Measurements from ENCODE around the gene KCNJ10. TPM values are rescaled to one million over a fixed set of nuclear protein-coding genes. Genes with fewer than 3 reads are reported as not detected.

The KCNJ10 gene
- total RNA-seq, 1 donor from 2014 or later = not detected

DNA sequence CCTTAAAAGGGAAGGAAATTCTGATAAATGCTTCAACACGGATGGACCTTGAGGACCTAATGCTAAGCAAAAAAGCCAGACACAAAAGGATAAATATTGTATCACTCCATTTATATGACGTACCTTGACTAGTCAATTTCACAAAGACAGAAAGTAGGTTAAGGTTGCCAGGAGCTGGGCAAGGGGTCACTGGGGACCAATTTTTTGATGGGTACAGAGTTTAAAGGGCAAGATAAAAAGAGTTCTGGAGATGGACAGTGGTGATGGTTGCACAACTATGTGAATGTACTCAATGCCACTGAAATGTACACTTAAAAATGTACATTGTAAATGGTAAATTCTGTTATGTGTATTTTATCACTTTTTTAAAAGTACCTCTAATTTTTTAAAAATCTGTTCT is 83.9 kb downstream of the KCNJ10 start:
- ATAC-seq = no peak
- intact Hi-C loops (cut with DNase I) = no loop called here
- no peak for DNase-seq (ENCODE audit: missing footprints)

DNA sequence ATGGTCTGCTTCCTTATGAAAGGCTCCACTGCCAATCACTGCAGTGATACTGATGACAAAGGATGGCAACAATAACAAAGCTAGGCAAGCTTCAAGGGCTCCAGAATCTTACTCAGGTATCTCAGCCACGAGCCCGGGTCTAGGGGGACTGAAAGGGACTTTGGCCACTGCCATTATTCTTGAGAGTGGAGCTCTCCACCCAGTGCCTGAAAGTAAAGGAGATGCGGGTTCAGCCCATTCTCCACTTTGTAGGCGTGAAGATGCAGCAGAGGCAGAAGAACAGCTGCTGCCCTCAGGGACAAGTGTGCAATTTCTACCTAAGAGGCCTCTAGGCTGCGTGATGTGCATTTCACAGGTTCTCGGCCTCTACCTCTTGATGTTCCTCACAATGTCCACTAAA is 84.5 kb downstream of the KCNJ10 start:
- DNase-seq (ENCODE audit: missing footprints) = no peak
- no peak for ATAC-seq
- intact Hi-C loops (cut with DNase I) = no loop called here

DNA sequence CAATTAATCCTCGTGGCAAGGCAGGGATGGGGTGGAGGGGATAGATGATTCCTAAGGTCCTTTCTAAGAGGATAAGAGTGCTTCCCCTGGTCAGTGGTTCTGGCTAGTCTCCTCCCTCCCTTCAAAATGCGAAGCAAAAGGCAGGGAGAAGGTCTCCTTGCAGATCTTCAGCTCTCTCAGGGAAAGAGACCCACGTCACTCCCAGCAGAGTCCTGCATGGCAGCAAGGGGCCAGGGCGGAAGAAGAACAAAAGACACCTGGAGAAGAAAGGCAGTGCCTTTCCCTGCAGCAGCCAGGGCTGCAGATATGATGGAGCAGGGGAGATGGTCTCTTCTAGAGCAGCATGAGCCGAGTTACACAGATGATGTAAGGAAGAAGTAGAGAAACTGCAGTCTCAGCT is 86.3 kb downstream of the KCNJ10 start:
- ATAC-seq (no peak), DNase-seq (ENCODE audit: missing footprints) (no peak)
- intact Hi-C loops (cut with DNase I) = no loop called here

DNA sequence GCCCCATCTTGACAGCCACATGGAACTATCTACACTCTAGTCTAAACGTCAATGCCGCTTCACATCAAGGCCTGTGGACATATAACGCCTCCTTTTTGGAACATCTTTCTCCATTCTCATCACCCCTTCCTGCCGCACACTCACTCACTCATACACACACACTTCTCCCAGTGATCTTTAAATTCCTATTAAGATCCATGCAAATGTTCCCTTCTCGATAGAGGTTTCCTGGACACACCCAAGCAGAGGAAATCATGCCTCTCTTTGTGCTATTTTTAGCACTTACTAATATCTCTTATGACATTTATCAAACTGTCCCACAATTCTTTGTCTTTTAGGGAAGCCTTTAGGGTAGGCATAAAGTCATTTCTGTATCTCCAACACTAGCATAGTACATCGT is 87.7 kb downstream of the KCNJ10 start:
- ATAC-seq (no peak), DNase-seq (ENCODE audit: missing footprints) (no peak)
- intact Hi-C loops (cut with DNase I) = no loop called here

DNA sequence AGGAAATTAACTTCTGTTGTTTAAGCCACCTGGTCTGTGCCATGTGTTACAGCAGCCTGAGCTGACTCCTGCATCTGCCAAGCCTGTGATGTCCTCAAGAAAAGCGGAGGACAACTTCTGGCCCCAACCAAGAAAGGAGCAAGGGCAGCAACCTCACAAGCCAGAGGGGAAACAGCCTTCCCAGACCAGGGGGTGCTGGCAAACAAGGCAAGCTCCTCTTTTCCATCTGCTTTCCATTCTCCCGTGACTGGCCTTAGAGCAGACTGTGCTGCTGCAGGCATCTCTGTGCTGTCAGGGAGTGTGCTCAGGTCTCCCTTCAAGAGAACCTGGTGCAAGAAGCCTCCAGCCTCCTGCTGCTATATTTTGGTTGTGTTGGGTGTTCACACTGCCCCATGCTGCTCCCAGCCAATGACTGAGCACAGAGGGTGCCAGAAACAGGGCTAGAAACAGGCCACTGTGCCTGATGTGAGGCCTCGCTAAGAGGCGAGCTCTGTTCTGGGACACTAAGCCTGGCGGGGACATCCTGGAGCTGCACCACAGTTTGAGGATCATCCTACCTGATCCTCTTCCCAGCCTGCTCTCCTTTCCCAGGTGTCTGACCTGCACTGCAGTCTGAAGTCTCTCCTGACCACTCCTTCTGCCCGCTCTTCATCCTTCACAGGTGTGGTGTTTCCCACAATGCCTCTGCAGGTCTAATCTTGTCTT is 88.5 kb downstream of the KCNJ10 start:
- intact Hi-C loops (cut with DNase I) = no loop called here
- no peak for DNase-seq (ENCODE audit: missing footprints)

DNA sequence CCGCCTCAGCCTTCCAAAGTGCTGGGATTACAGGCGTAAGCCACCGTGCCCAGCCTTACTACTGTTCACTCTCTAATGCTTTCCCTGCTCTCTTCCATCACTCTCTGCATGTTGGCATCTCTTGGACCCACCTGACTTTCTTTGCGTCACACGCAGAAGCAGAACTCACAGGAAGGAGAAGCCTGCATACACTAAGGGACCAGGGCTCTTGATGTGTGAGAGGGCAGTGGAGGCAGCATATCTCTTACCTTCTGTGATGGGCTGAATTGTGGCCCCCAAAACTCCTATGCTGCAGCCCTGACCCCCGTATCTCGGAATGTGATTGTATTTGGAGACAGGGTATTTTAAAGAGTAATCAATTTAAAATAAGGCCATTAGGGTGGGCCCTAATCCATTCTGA is 89.2 kb downstream of the KCNJ10 start:
- ATAC-seq = no peak
- intact Hi-C loops (cut with DNase I) = no loop called here
- no peak for DNase-seq (ENCODE audit: missing footprints)

More for the DNA sequence above, 88.5 kb downstream of the KCNJ10 start:
- no peak for ATAC-seq

DNA sequence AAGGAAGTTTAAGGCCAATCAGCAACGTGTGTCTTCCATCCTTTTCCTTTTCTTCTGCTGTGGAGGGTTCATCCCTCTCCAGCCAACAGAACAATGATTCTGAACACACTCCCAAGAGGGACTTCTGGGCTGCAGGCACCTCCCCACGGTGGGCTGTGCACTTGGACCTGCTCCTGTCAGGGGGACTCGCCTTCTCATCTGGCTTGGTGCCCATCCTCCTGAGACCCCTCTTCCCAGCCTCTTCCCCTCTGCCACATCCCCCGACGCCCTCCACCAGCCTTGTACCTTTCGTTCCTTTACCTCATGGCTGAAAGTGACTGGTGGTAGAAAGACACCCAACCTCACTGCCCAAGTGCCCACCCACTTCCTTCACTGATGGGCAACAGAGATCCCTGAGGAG is 89.9 kb downstream of the KCNJ10 start:
- no peak for ATAC-seq

DNA sequence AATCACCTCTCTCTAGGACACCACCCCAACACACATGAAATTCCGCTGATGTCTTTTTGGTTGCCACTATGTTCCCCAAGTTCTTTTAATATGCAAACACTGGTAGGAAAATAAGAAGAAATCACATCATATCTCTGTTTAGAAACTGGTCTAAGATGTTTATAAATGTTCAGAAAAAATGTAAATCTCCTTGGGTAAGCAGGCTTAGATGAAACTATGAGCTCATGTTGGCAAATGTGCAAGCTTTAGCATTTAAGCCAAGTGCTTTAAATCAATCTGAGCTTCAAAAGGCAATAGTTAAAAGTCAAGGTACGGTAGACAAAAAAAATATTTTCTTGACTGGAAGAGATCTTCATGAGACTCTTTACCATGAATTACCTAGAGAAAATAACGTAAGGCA is 90.7 kb downstream of the KCNJ10 start:
- DNase-seq (ENCODE audit: missing footprints) (no peak), ATAC-seq (no peak)
- intact Hi-C loops (cut with DNase I) = no loop called here

More for the DNA sequence above, 89.9 kb downstream of the KCNJ10 start:
- intact Hi-C loops (cut with DNase I) = no loop called here
- DNase-seq (ENCODE audit: missing footprints) = no peak

DNA sequence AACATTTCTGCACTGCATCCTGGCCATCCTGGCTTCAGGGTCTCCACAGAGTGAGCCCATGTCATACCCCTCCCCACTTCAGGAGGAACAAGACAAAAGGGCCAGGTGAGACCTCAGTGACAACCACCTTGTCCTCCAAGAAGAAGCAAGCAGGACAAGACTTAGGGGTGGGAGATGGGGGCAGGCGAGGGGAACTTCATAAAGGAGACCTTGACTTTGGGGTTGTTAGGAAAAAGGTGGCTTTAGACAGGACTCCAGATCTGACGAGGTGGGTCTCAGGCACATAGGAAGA is 91.9 kb downstream of the KCNJ10 start:
- ATAC-seq (no peak), DNase-seq (ENCODE audit: missing footprints) (no peak)
- intact Hi-C loops (cut with DNase I) = no loop called here

DNA sequence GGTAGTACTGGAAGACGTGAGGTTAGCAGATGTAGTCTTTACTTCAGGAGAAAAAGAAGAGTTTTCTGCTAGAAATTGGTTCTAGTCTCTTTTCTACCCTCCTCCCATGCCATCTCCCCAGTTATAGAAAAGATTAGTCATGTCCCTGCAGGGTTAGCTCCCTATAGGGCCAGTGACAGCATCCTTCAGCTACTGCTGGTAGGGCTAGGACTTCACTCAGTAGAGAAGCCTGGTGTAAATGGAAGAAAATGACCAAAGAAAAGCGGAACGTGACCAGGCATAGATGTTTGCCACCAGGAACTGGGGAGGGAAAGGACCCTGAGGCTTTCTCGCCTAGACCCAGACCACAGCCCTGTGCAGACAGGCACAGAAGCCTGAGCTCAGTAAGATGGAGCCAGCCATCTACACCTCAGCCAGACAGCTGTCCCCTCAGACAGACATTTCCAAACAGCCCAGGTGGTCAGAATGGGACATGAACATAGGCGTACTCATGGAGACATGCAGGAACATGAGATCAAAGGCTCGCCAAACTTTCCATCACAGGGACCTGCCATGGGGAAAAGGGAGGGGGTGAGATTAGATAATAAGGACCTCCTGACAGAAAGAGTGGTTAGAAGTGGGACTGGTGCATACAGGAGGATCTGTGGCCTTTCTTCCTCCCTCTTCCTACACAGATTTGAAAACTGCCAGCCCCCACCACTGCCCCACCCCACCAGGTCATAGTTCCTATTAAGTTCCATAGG is 92.4 kb downstream of the KCNJ10 start:
- DNase-seq (ENCODE audit: missing footprints) (no peak), ATAC-seq (no peak)
- intact Hi-C loops (cut with DNase I) = no loop called here

DNA sequence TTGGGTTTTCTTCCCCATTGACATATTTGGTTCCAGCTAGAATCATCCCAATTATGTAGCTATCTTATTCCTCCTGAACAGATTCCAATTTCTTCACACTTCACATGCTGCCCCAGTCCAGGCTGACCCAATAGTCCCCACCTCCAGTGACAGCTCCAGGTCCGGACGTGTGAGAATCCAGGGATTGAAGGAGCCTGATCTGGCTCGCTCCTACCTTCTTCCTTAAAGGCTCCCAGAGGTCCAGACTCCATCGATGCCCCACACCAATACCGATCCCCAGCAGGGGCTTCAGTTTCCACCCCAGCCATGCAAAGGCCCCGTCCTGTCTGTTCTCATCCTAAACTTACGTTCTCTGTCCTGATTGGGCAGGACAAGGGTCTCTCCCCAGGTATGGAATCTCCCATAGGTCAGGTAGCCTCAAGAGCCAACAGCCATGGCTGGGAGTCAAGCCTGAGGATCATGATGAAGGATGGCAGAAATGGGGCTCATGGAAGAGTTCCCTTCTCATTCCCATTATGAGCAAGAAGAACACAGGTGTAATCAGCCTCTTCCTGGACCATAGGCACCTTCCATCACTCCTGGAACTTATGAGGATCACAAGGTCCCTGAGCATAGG is 95.5 kb downstream of the KCNJ10 start:
- ATAC-seq (no peak), DNase-seq (ENCODE audit: missing footprints) (no peak)
- intact Hi-C loops (cut with DNase I) = no loop called here

DNA sequence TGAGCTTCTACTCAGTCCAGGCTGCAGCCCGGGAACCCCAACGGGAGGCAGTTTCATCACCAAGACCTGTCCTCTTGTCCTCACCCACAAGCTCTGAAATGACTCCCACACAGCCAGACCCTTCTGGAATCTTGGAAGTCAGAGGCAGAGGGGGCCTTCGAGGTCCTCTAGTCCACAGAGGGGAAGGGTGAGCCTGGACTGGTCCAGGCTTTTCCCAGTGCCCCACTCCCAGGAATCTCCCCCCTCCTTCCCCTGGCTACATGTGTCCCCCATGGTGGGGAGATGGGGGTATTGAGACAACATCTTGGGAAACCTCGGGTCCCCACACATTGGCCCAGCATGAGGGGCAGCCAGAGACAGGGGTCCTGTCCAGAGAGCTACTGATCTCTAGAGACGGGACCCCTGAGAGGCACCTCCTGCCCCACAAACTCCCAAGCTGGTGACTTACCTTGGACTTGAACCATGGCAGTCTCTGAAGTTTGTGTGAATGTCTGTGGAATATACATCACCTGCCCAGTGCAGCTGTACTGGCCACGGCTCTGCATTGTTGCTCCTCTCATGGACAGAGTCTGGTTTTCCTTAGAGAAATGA is 96.5 kb downstream of the KCNJ10 start:
- no peak for DNase-seq (ENCODE audit: missing footprints)
- intact Hi-C loops (cut with DNase I) = no loop called here
- ATAC-seq = no peak

DNA sequence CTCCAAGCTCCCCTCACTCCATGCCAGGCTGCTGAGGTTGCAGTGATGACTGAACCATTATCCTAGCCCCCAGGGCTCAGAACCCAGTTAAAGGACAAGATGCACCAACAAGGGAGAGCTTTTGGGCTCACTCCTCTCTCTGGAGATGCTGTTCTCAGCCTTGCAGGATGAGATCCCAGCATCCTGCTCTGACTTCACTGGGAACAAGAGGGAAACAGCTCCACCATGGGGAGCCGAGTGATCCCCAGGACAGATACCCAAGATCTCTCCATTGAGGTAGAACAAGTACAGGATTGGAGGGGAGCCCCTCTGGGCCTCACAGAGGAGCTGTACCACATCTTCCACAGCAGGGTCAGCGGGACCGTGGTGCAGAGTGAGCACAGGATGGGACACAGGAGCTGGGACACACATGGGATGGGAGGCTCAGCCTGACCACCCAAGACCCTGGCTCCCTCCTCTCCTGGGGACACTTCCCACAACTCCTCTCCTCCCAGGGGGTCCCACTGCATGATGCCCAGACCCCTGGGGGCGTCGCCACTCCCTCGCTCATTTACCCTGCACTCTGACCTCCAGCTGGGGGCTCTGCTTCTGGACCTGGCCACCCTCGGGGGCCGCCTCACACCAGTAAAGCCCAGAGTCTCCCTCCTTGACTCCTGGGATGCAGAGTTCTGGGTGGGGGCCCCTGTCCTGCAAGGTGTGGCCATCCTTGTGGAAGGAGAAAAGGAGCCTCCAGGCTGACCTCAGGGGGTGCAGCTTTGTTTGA is 97.3 kb downstream of the KCNJ10 start:
- ATAC-seq = no peak
- no peak for DNase-seq (ENCODE audit: missing footprints)
- intact Hi-C loops (cut with DNase I) = no loop called here

DNA sequence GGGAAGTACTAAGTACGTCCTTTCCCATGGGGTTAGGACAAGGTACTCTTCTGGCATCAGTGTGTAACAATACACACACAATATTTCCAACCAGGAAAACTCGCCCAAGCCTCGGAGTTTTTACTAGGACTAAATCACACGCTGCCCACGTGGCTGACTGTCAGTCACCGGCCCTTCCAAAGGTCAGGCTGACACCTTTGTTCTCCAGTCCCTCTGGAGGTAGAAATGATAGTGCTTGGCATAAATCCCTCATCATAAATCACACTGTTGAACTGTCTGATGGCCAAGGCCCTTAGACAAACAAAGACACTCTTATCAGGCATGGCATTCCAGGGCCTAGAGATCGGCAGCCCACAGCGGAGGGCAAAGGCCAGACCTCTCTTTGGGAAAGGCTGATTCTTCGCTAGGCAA is 99.0 kb downstream of the KCNJ10 start:
- intact Hi-C loops (cut with DNase I) = no loop called here
- peak; percentile 32 for ATAC-seq

DNA sequence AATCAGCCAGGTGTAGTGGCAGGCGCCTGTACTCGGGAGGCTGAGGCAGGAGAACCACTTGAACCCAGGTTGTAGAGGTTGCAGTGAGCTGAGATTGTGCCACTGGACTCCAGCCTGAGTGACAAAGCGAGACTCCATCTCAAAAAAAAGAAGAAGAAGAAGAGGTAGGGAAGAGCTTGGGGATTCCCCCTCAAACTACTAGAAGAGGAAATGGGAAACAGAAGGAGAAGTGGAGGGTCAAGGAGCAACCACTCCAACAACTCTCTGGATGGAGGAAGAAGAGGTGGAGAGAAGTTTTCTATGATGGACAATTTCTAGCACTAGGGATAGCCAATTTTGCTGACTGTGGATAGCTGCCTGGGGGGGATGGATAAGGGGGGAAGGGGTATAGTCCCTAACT is 101.1 kb downstream of the KCNJ10 start:
- DNase-seq (ENCODE audit: missing footprints) = no peak
- intact Hi-C loops (cut with DNase I) = no loop called here
- no peak for ATAC-seq

More for the DNA sequence above, 99.0 kb downstream of the KCNJ10 start:
- DNase-seq (ENCODE audit: missing footprints) = no peak

DNA sequence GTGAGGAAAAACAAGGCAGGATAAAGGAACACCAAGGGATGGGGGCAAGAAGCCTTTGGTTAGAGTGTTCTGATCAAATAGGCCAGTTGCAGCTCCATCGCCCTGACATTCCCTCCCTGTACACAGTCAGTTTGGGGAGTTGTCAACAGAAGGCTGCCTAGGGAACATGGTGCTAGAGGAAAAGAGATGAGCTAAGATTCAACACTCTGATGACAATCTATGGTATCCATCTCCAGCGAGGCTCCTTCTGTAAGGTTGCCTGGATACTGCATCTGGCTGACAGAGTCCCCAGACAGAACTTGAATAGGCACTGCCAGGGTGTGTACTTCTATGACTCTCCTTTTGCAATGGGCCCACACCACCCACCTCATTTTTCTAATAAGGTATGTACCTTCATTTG is 104.7 kb downstream of the KCNJ10 start:
- intact Hi-C loops (cut with DNase I) = no loop called here

DNA sequence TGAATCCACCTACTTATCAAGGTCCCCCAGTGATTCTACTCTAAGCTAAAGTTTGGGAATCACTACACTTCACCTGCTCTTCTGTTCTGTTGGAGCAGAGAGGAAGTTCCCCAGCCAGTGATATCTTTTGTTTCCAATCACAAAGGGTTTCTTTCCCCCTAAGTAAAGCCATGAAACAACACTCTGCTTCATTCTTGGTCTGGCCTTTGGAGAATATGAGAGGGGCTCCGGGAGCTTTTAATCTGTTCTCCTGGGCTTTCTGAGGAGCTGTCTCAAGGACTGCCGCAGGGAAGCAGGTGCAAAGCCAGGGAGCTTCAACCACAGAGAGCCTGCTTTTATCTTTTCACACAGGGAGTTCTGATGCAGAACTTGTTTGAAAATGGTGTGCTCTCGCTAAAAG is 105.8 kb downstream of the KCNJ10 start:
- intact Hi-C loops (cut with DNase I) = no loop called here

More for the DNA sequence above, 104.7 kb downstream of the KCNJ10 start:
- no peak for DNase-seq (ENCODE audit: missing footprints)
- no peak for ATAC-seq

DNA sequence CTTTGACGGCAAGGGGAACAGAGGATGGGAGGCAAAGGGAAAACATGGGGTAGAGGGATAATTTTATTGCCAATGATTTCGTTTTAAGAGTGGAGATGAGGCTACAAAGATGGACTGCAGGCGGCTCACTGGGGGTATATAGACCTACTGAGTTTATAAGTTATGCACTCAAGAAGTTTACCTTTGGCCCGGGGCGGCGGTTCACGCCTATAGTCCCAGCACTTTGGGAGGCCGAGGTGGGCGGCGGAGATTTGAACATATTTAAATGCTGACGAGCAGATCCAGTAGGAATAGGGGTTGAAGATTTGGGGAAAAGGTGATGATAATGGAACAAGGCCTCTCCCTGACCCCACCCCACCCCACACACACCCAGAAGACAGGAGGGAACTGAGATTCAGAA is 107.8 kb downstream of the KCNJ10 start:
- DNase-seq (ENCODE audit: missing footprints) = no peak
- ATAC-seq = no peak
- intact Hi-C loops (cut with DNase I) = no loop called here

More for the DNA sequence above, 105.8 kb downstream of the KCNJ10 start:
- DNase-seq (ENCODE audit: missing footprints) (no peak), ATAC-seq (no peak)

DNA sequence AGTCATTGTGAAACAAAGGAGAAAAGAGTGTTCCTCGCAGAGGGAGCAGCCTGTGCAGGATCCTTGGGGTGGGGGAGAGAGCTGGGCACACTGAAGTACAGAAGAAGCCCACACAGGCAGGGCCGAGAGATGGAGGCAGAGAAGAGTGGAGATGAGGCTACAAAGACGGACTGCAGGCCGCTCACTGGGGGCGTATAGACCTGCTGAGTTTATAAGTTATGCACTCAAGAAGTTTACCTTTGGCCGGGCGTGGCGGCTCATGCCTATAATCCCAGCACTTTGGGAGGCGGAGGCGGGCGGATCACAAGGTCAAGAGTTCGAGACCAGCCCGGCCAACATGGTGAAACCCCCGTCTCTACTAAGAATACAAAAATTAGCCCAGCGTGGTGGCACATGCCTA is 108.3 kb downstream of the KCNJ10 start:
- ATAC-seq (no peak), DNase-seq (ENCODE audit: missing footprints) (no peak)
- intact Hi-C loops (cut with DNase I) = no loop called here

All from Right ventricle myocardium inferior (tissue), 1 donor.